GM18907 (cell line): Measurements from ENCODE around the gene RNH1.
"Not testable (repeated sequence)": the region's sequence is repeated elsewhere in the genome, so short reads cannot be mapped to it uniquely, and the experiment has no call there.

ENCODE experiments used
- ATAC-seq: cut with Tn5 transposase; IDR thresholded peaks from one replicate; pipeline ENCODE4 v1.9.1; 2021; ENCODE audit warnings: mild to moderate bottlenecking, moderate library complexity; ENCODE audit not compliant: unreplicated experiment

The RNH1 gene

GRCh38 chr11:520428-521176 is 13.6 kb upstream of the RNH1 start:
- no peak for ATAC-seq

- peak; percentile 82 for ATAC-seq
These were observed 11.6 kb upstream of the RNH1 start for GRCh38 chr11:518463-519202.

- not testable (repeated sequence) for ATAC-seq
These were observed 10.1 kb upstream of the RNH1 start for GRCh38 chr11:516918-517685.

- ATAC-seq: no peak
These were observed 9.4 kb upstream of the RNH1 start for GRCh38 chr11:516400-516799.

- ATAC-seq: no peak
These were observed 8.1 kb upstream of the RNH1 start for GRCh38 chr11:515131-515530.

- ATAC-seq: no peak
These were observed 7.6 kb upstream of the RNH1 start for GRCh38 chr11:514606-515005.

GRCh38 chr11:512761-513595 is 5.9 kb upstream of the RNH1 start:
- ATAC-seq: no peak

- ATAC-seq: no peak
These were observed 1.9 kb upstream of the RNH1 start for GRCh38 chr11:508956-509355.

GRCh38 chr11:507727-508515 is 879 bp upstream of the RNH1 start:
- ATAC-seq: no peak

GRCh38 chr11:506238-506994 is 626 bp downstream of the RNH1 start:
- peak; percentile 73 for ATAC-seq

- no peak for ATAC-seq
These were observed 2.1 kb downstream of the RNH1 start for GRCh38 chr11:504994-505344.

- ATAC-seq: no peak
These were observed 2.7 kb downstream of the RNH1 start for GRCh38 chr11:504053-504993.

- ATAC-seq: no peak
These were observed 3.7 kb downstream of the RNH1 start for GRCh38 chr11:503179-503981.

GRCh38 chr11:502288-503178 is 4.5 kb downstream of the RNH1 start:
- ATAC-seq: no peak

GRCh38 chr11:501683-502287 is 5.3 kb downstream of the RNH1 start:
- no peak for ATAC-seq
